Epithelial cell of esophagus (primary cell): Measurements from ENCODE around the gene BAG5.

ENCODE experiments used
- DNase-seq: peaks from one replicate; pipeline ENCODE4 v3.0.0; 2010; ENCODE audit warnings: low read depth
- H3K4me3 ChIP-seq: 2 replicates; pipeline ENCODE4 v1.5.1; 2011; ENCODE audit warnings: mild to moderate bottlenecking, low read length, control low read depth
- CTCF ChIP-seq: IDR thresholded peaks from 2 replicates; pipeline ENCODE4 v1.5.1; 2011; ENCODE audit warnings: low read depth, mild to moderate bottlenecking, low read length, control low read depth, inconsistent platforms; ENCODE audit not compliant: insufficient read depth; ENCODE audit errors: missing control alignments

The BAG5 gene

GRCh38 chr14:103550451-103551337, 11.8 kb downstream of the BAG5 start:
- no peak overlapping the region for H3K4me3 ChIP-seq
- no peak for TF ChIP-seq CTCF
- no peak for DNase-seq

- TF ChIP-seq CTCF: no peak
- no peak for DNase-seq
- H3K4me3 ChIP-seq: no peak overlapping the region
These were observed 12.8 kb downstream of the BAG5 start for GRCh38 chr14:103549361-103550311.

GRCh38 chr14:103548463-103549351, 13.8 kb downstream of the BAG5 start:
- DNase-seq: no peak
- no peak for TF ChIP-seq CTCF
- H3K4me3 ChIP-seq: no peak overlapping the region

- DNase-seq: no peak
- no peak for TF ChIP-seq CTCF
- no peak overlapping the region for H3K4me3 ChIP-seq
These were observed 14.5 kb downstream of the BAG5 start for GRCh38 chr14:103547941-103548462.

- TF ChIP-seq CTCF: no peak
- no peak for DNase-seq
- no peak overlapping the region for H3K4me3 ChIP-seq
These were observed 15.0 kb downstream of the BAG5 start for GRCh38 chr14:103547455-103547940.
